ENCODE results near the gene ZNF616.

The ZNF616 gene

DNA sequence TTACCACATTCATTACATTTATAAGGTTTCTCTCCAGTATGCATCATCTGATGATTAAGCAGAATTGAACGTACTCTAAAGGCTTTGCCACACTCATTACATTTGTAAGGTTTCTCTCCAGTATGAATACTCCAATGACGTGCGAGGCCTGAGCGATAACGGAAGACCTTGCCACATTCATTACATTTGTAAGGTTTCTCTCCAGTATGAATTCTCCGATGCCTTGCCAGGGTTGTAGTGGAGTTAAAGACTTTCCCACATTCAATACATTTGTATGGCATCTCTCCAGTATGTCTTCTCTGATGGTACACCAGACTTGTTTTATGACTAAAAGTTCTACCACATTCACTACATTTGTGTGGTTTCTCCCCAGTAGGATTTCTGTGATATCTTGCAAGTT, 74.3 kb downstream of the ZNF616 start:
- H3K4me3 ChIP-seq (ENCODE audit: low read depth, low read length), result no peak overlapping the region
- TF ChIP-seq CTCF (IDR thresholded peaks at IDR 0.05; ENCODE audit: low read depth, low read length), result no peak
- in situ Hi-C loops (cut with HindIII; ENCODE audit: low sequenced_read_pairs), result no loop called here
- no peak for DNase-seq (ENCODE audit: low read depth, low spot score)

Data from astrocyte of the spinal cord (primary cell).